DND-41 (cell line): ENCODE measurements around the gene TMBIM6.
"Not testable (repeated sequence)": the region's sequence is repeated elsewhere in the genome, so short reads cannot be mapped to it uniquely, and the experiment has no call there.

Source experiments
- EZH2 ChIP-seq: IDR thresholded peaks from 3 replicates; pipeline ENCODE4 v1.6.1; 2012; ENCODE audit warnings: borderline replicate concordance, low read depth, mild to moderate bottlenecking, moderate library complexity, low read length, inconsistent platforms; ENCODE audit not compliant: severe bottlenecking
- TF ChIP-seq, protein P1 (sequence below): IDR thresholded peaks from 2 replicates; pipeline ENCODE4 v1.5.1; 2012; ENCODE audit warnings: borderline replicate concordance, low read length, moderate library complexity, mild to moderate bottlenecking; ENCODE audit not compliant: poor library complexity, severe bottlenecking; ENCODE audit errors: extremely low read depth

DNA sequence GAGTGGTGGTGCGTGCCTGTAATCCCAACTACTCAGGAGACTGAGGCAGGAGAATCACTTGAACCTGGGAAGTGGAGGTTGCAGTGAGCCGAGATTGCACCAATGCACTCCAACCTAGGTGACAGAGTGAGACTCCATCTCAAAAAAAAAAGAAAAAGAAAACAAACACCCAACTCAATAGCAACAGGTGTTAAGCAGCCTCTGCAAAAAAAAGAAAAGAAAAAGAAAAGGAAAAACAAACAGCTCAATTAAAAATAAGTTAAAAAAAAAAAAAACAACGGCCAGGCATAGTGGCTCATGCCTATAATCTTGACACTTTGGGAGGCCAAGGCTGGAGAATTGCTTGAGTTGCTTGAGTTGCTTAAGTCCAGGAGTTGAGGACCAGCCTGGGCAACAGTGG, 23.6 kb upstream of the TMBIM6 start:
- TF ChIP-seq, protein P1, sequence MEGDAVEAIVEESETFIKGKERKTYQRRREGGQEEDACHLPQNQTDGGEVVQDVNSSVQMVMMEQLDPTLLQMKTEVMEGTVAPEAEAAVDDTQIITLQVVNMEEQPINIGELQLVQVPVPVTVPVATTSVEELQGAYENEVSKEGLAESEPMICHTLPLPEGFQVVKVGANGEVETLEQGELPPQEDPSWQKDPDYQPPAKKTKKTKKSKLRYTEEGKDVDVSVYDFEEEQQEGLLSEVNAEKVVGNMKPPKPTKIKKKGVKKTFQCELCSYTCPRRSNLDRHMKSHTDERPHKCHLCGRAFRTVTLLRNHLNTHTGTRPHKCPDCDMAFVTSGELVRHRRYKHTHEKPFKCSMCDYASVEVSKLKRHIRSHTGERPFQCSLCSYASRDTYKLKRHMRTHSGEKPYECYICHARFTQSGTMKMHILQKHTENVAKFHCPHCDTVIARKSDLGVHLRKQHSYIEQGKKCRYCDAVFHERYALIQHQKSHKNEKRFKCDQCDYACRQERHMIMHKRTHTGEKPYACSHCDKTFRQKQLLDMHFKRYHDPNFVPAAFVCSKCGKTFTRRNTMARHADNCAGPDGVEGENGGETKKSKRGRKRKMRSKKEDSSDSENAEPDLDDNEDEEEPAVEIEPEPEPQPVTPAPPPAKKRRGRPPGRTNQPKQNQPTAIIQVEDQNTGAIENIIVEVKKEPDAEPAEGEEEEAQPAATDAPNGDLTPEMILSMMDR = not testable (repeated sequence)
- TF ChIP-seq EZH2 = not testable (repeated sequence)
